Progenitor cell of endocrine pancreas (in vitro differentiated cells): Measurements from ENCODE around the gene SMIM33. TPM values are rescaled to one million over a fixed set of nuclear protein-coding genes. Genes with fewer than 3 reads are reported as not detected.

Experiments used
- DNase-seq: peaks from one replicate; pipeline ENCODE4 v3.0.0; 2021; ENCODE audit warnings: low spot score; ENCODE audit not compliant: unreplicated experiment
- H3K27ac Mint-ChIP-seq: 2 replicates; pipeline ENCODE4 v1.8.0; 2021; ENCODE audit warnings: mild to moderate bottlenecking, moderate library complexity, mixed read lengths
- H3K27me3 Mint-ChIP-seq: 2 replicates; pipeline ENCODE4 v1.8.0; 2021; ENCODE audit warnings: mixed read lengths
- H3K36me3 Mint-ChIP-seq: 2 replicates; pipeline ENCODE4 v1.8.0; 2022; ENCODE audit warnings: mixed read lengths; ENCODE audit not compliant: insufficient read depth
- H3K4me1 Mint-ChIP-seq: 2 replicates; pipeline ENCODE4 v1.8.0; 2021; ENCODE audit warnings: low read depth, mixed read lengths
- H3K4me3 Mint-ChIP-seq: 2 replicates; pipeline ENCODE4 v1.8.0; 2021; ENCODE audit warnings: low read depth, mild to moderate bottlenecking, moderate library complexity, mixed read lengths
- H3K9me3 Mint-ChIP-seq: 2 replicates; pipeline ENCODE4 v1.8.0; 2021; ENCODE audit warnings: low read depth, mixed read lengths
- total RNA-seq: library from RNA; stranded (reverse); gene quantifications from 2 replicates; pipeline ENCODE4 v1.2.1, GENCODE V29; 2021
- TF ChIP-seq, protein P1 (sequence below): fragments of 200-600 bp; sonication (generic); IDR thresholded peaks from one replicate; pipeline ENCODE4 v1.5.0; 2021; ENCODE audit warnings: antibody characterized with exemption, mild to moderate bottlenecking; ENCODE audit not compliant: unreplicated experiment

SMIM33 gene
- total RNA-seq, 1 donor from 2014 or later = not detected

DNA sequence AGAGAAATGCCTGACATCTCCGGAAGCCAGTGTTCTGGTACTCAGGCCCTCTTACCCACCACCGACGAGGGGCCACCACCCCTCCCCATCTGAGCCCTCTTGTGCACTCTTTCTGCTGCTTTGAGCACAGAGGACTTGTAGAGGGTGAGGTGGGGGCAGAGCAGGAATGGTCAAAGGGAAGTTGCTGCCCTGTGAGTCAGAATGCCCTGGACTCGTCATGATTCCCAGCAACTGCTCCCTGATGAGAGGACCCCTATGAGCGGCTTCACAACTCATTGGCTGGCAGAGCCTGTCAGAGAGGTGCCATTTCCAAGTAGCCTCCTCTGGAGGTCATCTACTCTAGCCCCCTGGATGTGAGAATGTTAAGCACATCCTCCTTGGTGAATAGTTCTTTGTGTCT, 9.1 kb upstream of the SMIM33 start:
- no peaks in the 10 kb centered on the region for H3K36me3 Mint-ChIP-seq
- H3K9me3 Mint-ChIP-seq = no peaks in the 10 kb centered on the region
- no peak for DNase-seq
- H3K27me3 Mint-ChIP-seq = peaks cover 2% of the 10 kb centered on the region
- H3K4me1 Mint-ChIP-seq = peaks cover 10% of the 10 kb centered on the region
- H3K4me3 Mint-ChIP-seq = no peak overlapping the region
- H3K27ac Mint-ChIP-seq = no peak overlapping the region
- TF ChIP-seq, protein P1, sequence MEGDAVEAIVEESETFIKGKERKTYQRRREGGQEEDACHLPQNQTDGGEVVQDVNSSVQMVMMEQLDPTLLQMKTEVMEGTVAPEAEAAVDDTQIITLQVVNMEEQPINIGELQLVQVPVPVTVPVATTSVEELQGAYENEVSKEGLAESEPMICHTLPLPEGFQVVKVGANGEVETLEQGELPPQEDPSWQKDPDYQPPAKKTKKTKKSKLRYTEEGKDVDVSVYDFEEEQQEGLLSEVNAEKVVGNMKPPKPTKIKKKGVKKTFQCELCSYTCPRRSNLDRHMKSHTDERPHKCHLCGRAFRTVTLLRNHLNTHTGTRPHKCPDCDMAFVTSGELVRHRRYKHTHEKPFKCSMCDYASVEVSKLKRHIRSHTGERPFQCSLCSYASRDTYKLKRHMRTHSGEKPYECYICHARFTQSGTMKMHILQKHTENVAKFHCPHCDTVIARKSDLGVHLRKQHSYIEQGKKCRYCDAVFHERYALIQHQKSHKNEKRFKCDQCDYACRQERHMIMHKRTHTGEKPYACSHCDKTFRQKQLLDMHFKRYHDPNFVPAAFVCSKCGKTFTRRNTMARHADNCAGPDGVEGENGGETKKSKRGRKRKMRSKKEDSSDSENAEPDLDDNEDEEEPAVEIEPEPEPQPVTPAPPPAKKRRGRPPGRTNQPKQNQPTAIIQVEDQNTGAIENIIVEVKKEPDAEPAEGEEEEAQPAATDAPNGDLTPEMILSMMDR = no peak

DNA sequence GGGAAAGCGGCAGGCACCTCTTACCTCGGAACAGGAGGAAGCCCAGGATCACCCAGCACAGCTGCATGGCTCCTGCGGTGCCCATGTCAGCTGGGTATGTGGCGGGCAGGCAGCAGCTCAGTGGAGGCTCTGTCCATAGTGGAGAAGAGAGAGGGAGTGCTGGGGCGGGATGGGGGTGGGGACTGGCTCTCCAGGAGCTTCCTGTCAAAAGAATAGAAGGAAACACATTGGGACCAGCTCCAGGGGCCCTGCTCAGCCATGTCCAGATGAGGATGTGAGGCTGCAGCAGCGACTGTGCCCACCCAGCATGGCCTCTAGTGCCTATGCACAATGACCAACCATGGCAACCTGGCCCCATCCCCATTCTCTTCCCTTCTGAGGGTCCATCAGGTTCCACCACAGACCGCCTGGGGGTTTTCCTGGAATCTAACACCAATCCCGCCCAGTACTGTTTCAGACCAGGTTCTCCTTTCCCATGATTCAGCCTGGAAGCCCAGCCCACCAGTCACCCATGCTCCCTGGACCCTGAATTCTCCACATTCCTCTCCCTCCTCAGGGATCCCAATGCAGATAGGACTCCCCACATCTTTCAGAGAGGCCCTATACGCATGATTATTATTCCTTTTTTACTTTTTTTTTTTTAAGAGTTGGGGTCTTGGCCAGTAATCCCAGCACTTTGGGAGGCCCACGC, 8.1 kb upstream of the SMIM33 start, which contains the start of gene ECSCR:
TSS of gene ECSCR (minus strand) at position 158 of the 691 bp plus-strand sequence. CDS start at position 85, 73 bp downstream.
- Mint-ChIP-seq H3K4me1 (peaks cover 10% of the 10 kb centered on the region), H3K36me3 (no peaks in the 10 kb centered on the region), H3K27me3 (no peaks in the 10 kb centered on the region), H3K9me3 (no peaks in the 10 kb centered on the region), H3K27ac (no peak within 1 kb of the TSS), H3K4me3 (no peak within 1 kb of the TSS)
- TF ChIP-seq, protein P1 = no peak
- no peak for DNase-seq

DNA sequence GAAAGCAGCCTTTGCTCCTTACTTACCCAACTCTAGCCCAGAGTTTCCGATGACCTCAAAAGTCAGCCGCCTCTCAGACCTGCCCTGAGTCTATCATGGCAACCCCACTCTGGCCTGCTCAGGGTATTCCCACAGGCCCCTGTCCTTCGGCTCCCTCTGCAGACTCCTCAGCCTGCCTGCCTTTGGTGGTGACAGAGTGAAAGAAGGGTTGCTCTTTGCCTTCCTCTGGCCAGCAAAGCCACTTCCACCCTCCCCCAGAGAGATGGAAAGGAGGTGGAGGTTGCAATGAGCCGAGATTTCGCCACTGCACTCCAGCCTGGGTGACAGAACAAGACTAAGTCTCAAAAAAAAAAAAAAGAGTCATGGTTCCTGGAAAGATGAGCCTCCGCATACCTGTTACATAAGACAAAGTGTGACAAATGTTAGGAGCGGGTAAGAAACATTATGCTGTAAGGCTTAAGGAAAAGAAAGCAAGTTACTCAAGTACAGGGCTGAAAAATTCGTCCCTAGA, 2.3 kb upstream of the SMIM33 start:
- Mint-ChIP-seq H3K27ac (no peak overlapping the region), H3K4me1 (no peaks in the 10 kb centered on the region), H3K9me3 (no peaks in the 10 kb centered on the region), H3K4me3 (no peak overlapping the region), H3K36me3 (no peaks in the 10 kb centered on the region), H3K27me3 (peaks cover 15% of the 10 kb centered on the region)
- no peak for DNase-seq
- TF ChIP-seq, protein P1 = no peak

- Mint-ChIP-seq H3K27me3 (peaks cover 19% of the 10 kb centered on the region), H3K4me3 (no peak overlapping the region), H3K36me3 (no peaks in the 10 kb centered on the region), H3K9me3 (no peaks in the 10 kb centered on the region), H3K27ac (no peak overlapping the region), H3K4me1 (no peaks in the 10 kb centered on the region)
- no peak for DNase-seq
- TF ChIP-seq, protein P1 = no peak
Observed at GRCh38 chr5:139472386-139473030, 1.7 kb downstream of the SMIM33 start.

DNA sequence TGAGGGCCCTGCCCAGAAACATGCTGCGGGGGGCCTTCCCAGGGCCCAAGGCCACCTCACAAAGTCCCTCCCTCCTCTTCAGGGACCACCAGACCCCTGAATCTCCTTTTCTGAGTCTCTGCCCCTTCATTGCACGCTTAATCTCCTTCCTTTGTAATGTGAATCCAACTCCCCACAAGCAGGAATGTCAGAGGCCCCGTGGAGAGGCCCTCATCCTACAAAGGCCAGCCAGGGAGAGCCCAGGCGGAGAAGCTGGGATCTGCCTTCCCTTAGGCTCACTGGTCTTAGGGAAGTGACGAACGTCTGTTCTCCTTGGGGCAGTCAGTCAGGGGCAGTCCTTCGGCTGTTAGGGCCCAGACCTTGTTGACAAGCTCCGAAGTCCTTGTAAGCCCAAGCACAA, 2.3 kb downstream of the SMIM33 start:
- H3K4me1 Mint-ChIP-seq = no peaks in the 10 kb centered on the region

More for the DNA sequence above, 2.3 kb downstream of the SMIM33 start:
- Mint-ChIP-seq H3K27ac (no peak overlapping the region), H3K4me3 (no peak overlapping the region), H3K27me3 (peaks cover 19% of the 10 kb centered on the region), H3K36me3 (no peaks in the 10 kb centered on the region), H3K9me3 (no peaks in the 10 kb centered on the region)
- DNase-seq = no peak
- TF ChIP-seq, protein P1 = no peak
